ENCODE measurements around the gene PTGR3. TPM values are rescaled to one million over a fixed set of nuclear protein-coding genes. Genes with fewer than 3 reads are reported as not detected.

Gene PTGR3
- total RNA-seq, 2 experiments from 2014 or later, result 14.1 to 14.3 TPM

GRCh38 chr18:75207310-75208154 lies 1.4 kb downstream of the PTGR3 start:
- Mint-ChIP-seq H3K4me3 (peak overlapping the region; percentile 98), H3K27ac (peak overlapping the region; percentile 97), H3K36me3 (ENCODE audit: low read depth) (peaks cover 35% of the 10 kb centered on the region), H3K27me3 (no peaks in the 10 kb centered on the region), H3K4me1 (ENCODE audit: low read depth) (peaks cover 59% of the 10 kb centered on the region), H3K9me3 (no peaks in the 10 kb centered on the region)
- no peak for TF ChIP-seq CTCF (IDR thresholded peaks at IDR 0.05)
- peaks cover 47% of the 10 kb centered on the region for H3K4me1 ChIP-seq (ENCODE audit: insufficient read depth, low read length)
- intact Hi-C loops (cut with DNase I, micrococcal nuclease), result loop anchor here in 1 of 2 experiments (2.0 to 10.0 kb wide), 6 partner anchors 39 to 1290 kb away; partner anchors contain the start of genes CYB5A and ZNF516
- H3K27ac ChIP-seq (ENCODE audit: low read depth in 1 of 2, low read length in 2 of 2), result peak overlapping the region; percentile 40 to 46
- DNase-seq, result peak in 3 of 14 experiments; percentile 19 to 48 (median 19)
- ATAC-seq (ENCODE audit: poor library complexity), result no peak
- no peaks in the 10 kb centered on the region for H3K27me3 ChIP-seq (ENCODE audit: control insufficient read depth in 1 of 2, insufficient read depth in 2 of 2, low read length in 2 of 2)
- no peaks in the 10 kb centered on the region for H3K36me3 ChIP-seq (ENCODE audit: insufficient read depth, low read length)
- ChIA-PET CTCF (interaction anchor here (0.6 kb wide), 3 partner anchors 9 to 35 kb away, joined by 3 to 5 read pairs (median 4); no protein-coding TSS in a partner anchor), POLR2A (interaction anchor here (1.3 kb wide), 1 partner anchor 13 kb away, joined by 3 read pairs; no protein-coding TSS in a partner anchor)
- H3K4me3 ChIP-seq (ENCODE audit: low read length), result peak overlapping the region; percentile 86
- H3K9me3 ChIP-seq (ENCODE audit: control insufficient read depth in 1 of 2, insufficient read depth in 1 of 2, low read length in 2 of 2), result no peaks in the 10 kb centered on the region

DNA sequence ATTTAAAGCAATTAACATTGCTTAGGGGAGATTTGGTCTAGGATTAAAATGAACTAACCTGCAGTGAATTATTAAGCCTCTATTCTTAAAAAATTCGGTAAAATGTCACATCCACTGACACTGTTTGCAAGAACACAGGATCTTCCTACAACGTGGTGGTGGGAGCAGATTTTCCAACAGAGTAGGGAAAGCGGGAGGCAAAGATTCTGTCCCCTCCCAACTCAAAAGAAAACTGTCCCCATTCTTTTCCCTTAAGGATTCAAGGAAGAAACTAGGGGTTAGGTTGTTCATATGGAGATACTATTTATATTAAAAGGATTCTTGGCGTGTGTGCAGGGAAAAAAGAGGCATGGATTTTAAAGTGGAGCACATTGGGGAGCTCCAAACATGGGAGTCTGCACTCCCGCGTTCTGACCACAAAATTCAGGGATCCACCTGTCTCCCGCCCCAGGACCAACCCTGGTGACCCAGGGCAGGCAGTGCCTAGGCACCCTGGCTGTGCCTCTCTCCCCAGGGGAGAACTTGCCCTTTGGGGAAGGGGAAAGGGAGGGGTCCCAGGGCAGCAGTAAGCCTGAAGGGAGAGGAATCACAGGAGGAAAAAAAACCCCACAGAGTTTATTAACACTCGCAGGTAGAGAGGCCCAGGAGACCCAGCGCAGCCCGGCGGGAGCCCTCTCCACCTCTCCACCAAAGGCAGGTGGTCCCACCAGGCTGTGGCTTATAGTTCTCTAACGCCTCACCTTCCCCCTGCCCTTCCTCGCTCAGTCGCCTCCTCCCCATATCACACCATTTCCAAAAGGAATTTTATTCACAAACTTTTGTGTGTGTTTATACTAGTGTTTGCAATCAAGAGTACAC lies 2.3 kb downstream of the PTGR3 start:
- Histone ChIP-seq H3K4me3 (ENCODE audit: low read length) (no peak overlapping the region), H3K36me3 (ENCODE audit: insufficient read depth, low read length) (peaks cover 5% of the 10 kb centered on the region), H3K27ac (ENCODE audit: low read depth in 1 of 2, low read length in 2 of 2) (no peak overlapping the region), H3K27me3 (ENCODE audit: control insufficient read depth in 1 of 2, insufficient read depth in 2 of 2, low read length in 2 of 2) (no peaks in the 10 kb centered on the region), H3K4me1 (ENCODE audit: insufficient read depth, low read length) (peaks cover 42% of the 10 kb centered on the region), H3K9me3 (ENCODE audit: control insufficient read depth in 1 of 2, insufficient read depth in 1 of 2, low read length in 2 of 2) (no peaks in the 10 kb centered on the region)
- no peaks in the 10 kb centered on the region for H3K9me3 Mint-ChIP-seq
- no peak for TF ChIP-seq CTCF (IDR thresholded peaks at IDR 0.05)
- H3K27me3 Mint-ChIP-seq, result no peaks in the 10 kb centered on the region
- H3K4me1 Mint-ChIP-seq (ENCODE audit: low read depth), result peaks cover 59% of the 10 kb centered on the region
- peak overlapping the region; percentile 98 for H3K4me3 Mint-ChIP-seq
- ChIA-PET POLR2A (interaction anchor here (0.8 kb wide), 1 partner anchor 41 kb away, joined by 3 read pairs; no protein-coding TSS in a partner anchor), CTCF (no interaction called here)
- peak overlapping the region; percentile 97 for H3K27ac Mint-ChIP-seq
- peaks cover 36% of the 10 kb centered on the region for H3K36me3 Mint-ChIP-seq (ENCODE audit: low read depth)
- ATAC-seq (ENCODE audit: poor library complexity) (no peak), DNase-seq (no peak)
- intact Hi-C loops (cut with DNase I, micrococcal nuclease), result loop anchor here in 1 of 2 experiments (5.0 to 10.0 kb wide), 5 partner anchors 582 to 1291 kb away; partner anchors contain the start of genes CYB5A and ZNF516

DNA sequence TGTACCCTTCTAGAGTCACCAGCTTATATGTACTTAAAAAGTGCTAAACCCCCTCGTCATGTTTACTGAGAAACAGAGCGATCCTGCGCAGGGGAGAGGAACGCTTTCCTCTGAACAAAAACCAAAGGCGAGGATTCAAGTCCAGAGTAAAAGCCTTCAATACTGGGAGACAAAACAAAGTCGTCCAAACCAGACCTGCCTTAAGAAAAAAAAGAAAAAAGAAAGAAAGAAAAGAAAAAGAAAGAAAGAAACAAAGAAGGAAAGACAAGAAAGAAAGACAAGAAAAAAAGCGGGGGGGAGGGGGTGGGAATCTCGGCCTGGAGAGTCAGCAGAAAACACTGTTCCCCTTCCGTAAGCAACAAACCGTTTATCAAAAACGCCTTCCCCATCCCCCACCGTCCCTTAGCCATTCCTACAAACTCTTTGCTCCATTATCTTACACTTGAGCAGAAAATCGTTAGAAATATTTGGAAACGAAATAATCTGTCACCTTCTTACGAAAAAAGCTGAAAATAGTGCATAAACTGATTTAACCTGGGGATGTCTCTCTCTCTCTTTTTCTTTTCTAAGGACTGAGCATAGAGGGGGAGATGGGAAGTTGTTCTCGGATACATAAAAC lies 3.3 kb downstream of the PTGR3 start:
- no peak for DNase-seq
- peak overlapping the region; percentile 58 for H3K27ac Mint-ChIP-seq
- ATAC-seq (ENCODE audit: poor library complexity), result no peak
- no peak for TF ChIP-seq CTCF (IDR thresholded peaks at IDR 0.05)
- H3K4me3 ChIP-seq (ENCODE audit: low read length), result peak overlapping the region; percentile 44
- ChIA-PET CTCF (no interaction called here), POLR2A (interaction anchor here (0.8 kb wide), 1 partner anchor 43 kb away, joined by 3 read pairs; no protein-coding TSS in a partner anchor)
- peaks cover 42% of the 10 kb centered on the region for H3K4me1 ChIP-seq (ENCODE audit: insufficient read depth, low read length)
- H3K27me3 ChIP-seq (ENCODE audit: control insufficient read depth in 1 of 2, insufficient read depth in 2 of 2, low read length in 2 of 2), result no peaks in the 10 kb centered on the region
- H3K27me3 Mint-ChIP-seq, result no peaks in the 10 kb centered on the region
- H3K9me3 Mint-ChIP-seq, result no peaks in the 10 kb centered on the region
- intact Hi-C loops (cut with DNase I, micrococcal nuclease), result loop anchor here (1.0 to 10.0 kb wide), 6 partner anchors 11 to 1292 kb away; partner anchors contain the start of genes CYB5A (in 1 of the 2) and ZNF516 (in 1 of the 2)
- H3K27ac ChIP-seq (ENCODE audit: low read depth in 1 of 2, low read length in 2 of 2), result no peak overlapping the region
- no peaks in the 10 kb centered on the region for H3K9me3 ChIP-seq (ENCODE audit: control insufficient read depth in 1 of 2, insufficient read depth in 1 of 2, low read length in 2 of 2)
- H3K4me3 Mint-ChIP-seq, result peak overlapping the region; percentile 78
- H3K4me1 Mint-ChIP-seq (ENCODE audit: low read depth), result peaks cover 53% of the 10 kb centered on the region
- peaks cover 14% of the 10 kb centered on the region for H3K36me3 ChIP-seq (ENCODE audit: insufficient read depth, low read length)
- H3K36me3 Mint-ChIP-seq (ENCODE audit: low read depth), result peaks cover 40% of the 10 kb centered on the region
